Activated T-cell treated with anti-CD3 and anti-CD28 coated beads, Interleukin-2, amount 50 U/mL, for 48 hours (primary cell): ENCODE data around the gene PPP1R14B.

Source experiments
- DNase-seq, 2 experiments: peaks; one replicate each; pipeline ENCODE4 v3.0.0-alpha.2; 2020

PPP1R14B gene

GRCh38 chr11:64229744-64230170 lies 17.0 kb downstream of the PPP1R14B start:
- no peak for DNase-seq

DNA sequence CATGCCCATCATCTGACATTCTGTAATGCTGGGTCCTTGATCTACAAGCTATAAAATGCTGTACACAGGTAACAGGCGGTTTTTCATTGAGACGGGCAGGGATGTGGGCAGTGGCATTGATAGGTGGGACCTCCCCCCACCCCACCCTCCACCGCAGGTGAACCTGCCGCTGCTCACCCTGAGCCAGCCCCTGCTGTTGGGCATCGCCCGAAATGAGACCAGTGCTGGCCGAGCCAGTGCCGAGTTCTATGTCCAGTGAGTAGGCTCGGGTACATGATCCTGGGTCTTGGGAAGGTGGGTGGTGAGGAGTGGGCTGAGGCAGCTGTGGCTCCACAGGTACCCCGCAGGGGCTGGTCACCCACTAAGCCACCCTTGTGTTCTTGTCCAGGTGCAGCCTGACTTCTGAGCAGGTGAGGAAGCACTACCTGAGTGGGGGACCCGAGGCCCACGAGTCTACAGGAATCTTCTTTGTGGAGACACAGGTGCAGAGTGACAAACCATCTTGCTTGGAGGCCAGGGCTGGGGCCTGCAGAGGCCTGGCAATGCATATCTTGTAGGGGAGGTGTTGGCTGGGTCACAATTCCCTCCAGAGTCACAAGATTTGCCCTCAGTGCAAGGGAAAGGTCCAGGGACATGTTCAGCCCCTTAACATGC lies 17.5 kb downstream of the PPP1R14B start:
- no peak for DNase-seq

- no peak for DNase-seq
Observed at GRCh38 chr11:64227405-64227956, 19.3 kb downstream of the PPP1R14B start.

DNA sequence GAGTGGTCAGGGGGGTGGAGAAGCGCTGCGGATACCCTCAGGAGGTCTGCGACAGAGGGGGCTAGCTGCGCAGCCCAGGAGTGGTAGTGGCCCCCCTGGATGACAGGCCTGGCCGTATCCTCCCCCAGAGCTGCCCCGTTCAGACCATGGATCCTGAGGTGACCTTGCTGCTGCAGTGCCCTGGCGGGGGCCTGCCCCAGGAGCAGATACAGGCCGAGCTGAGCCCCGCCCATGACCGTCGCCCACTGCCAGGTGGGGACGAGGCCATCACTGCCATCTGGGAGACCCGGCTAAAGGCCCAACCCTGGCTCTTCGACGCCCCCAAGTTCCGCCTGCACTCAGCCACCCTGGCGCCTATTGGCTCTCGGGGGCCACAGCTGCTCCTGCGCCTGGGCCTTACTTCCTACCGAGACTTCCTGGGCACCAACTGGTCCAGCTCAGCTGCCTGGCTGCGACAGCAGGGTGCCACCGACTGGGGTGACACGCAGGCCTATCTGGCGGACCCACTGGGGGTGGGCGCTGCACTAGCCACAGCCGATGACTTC lies 20.2 kb downstream of the PPP1R14B start:
- DNase-seq, result peak; percentile 76 to 80

- peak; percentile 98 for DNase-seq
Observed at GRCh38 chr11:64225608-64226506, 20.9 kb downstream of the PPP1R14B start, which contains the start of the genes NUDT22 and TRPT1. Gene NUDT22, plus strand, starts transcription at chr11:64226274. Its CDS starts 379 bp downstream, at chr11:64226653. Gene TRPT1, minus strand, starts transcription at chr11:64226186. Its CDS starts 326 bp downstream, at chr11:64225860.

DNA sequence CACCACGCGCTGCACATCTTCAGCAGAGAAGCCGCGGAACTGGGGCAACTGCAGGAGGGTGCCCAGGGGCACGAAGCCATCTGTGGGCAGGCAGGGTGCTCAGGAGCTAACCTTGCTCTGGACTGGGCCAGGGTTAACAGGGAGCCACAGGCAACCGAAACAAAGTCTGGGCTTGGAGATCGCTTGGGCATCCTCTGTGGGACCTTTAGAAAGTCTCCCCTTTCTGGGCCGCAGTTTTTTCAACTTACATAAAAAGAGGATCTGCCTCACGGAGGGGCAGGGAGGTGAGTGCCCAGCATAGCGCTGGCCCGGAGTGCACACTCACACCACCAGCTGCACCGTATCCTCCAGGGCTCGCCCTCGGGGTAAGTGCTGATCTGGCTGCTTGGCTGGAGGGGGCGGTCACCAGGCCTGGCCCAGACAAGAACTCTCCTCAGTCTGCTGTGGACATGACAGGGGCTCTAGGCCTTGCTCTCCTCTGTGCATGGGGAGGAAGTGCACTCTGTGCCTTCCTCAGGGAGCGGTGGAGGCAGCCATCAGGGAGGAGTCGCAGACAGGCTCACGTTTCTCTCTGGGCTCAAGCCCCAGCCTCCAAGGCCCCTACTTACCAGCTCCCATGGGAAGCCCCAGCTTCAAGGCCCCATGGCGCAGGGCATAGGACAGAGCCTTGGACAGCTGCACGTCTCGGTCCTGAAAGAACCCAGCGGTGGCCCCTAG lies 21.7 kb downstream of the PPP1R14B start:
- peak in 1 of 2 experiments; percentile 45 for DNase-seq

- DNase-seq, result no peak
Observed at GRCh38 chr11:64224151-64224890, 22.4 kb downstream of the PPP1R14B start.

DNA sequence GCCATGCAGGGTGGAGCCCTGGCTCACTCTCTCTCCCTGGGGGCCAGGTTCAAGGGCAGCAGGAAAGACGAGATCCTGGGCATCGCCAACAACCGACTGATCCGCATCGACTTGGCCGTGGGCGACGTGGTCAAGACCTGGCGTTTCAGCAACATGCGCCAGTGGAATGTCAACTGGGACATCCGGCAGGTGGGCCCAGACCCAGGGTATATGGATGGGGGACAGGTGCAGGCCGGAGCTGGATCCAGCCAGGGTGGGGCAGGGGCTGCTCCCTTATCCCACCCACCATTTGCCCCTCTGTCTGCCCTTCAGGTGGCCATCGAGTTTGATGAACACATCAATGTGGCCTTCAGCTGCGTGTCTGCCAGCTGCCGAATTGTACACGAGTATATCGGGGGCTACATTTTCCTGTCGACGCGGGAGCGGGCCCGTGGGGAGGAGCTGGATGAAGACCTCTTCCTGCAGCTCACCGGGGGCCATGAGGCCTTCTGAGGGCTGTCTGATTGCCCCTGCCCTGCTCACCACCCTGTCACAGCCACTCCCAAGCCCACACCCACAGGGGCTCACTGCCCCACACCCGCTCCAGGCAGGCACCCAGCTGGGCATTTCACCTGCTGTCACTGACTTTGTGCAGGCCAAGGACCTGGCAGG lies 23.6 kb downstream of the PPP1R14B start:
- no peak for DNase-seq

GRCh38 chr11:64222651-64223000 lies 24.1 kb downstream of the PPP1R14B start:
- no peak for DNase-seq

- DNase-seq, result no peak
Observed at GRCh38 chr11:64220798-64221197, 25.9 kb downstream of the PPP1R14B start.

GRCh38 chr11:64220271-64220670 lies 26.5 kb downstream of the PPP1R14B start:
- DNase-seq, result no peak

GRCh38 chr11:64219755-64220154 lies 27.0 kb downstream of the PPP1R14B start:
- DNase-seq, result no peak

DNA sequence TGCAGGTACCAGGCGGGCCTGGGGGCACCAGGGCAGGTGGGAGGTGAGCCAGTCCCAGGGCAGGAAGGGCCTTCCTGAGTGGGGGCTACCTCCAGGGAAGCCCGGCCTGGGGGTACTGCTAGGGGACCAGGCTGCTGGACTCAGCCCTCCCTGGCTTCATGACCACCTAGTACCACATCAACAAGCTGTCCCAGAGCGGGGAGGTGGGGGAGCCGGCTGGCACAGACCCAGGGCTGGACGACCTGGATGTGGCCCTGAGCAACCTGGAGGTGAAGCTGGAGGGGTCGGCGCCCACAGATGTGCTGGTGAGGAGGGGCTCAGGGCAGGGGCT lies 27.4 kb downstream of the PPP1R14B start:
- no peak for DNase-seq

DNA sequence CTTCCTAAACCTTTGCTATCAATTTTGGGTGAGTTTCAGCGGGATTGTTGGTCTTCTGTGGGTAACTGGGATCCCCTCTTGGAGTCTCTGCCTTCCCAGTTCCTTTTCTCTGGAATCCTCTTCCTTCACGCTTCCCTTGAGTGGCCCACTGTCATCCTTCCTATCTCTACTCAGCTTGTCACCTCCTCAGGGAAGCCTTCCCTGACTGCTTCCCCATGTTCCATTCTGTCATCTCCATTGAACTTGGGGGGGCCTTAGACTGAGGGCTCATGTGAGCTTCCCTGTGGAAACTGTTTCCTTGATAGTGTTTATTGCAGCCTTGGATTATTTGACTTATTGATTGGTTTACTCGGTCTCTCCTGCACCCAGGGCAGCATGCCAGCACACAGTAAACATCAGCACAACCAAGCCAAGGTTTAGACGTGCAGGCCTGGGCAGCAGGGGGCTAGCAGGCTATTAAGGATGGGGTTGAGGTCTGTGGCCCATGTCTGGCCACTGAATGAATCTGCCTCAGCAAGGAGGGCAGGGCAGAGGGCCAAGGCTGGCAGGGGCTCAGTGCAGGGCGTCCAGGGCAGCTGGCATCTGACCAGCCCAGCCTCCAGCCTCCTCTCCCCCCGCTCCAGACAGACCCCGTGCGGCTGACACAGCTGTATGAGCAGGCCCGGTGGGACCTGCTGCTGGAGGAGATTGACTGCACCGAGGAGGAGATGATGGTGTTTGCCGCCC lies 28.0 kb downstream of the PPP1R14B start:
- no peak for DNase-seq

DNA sequence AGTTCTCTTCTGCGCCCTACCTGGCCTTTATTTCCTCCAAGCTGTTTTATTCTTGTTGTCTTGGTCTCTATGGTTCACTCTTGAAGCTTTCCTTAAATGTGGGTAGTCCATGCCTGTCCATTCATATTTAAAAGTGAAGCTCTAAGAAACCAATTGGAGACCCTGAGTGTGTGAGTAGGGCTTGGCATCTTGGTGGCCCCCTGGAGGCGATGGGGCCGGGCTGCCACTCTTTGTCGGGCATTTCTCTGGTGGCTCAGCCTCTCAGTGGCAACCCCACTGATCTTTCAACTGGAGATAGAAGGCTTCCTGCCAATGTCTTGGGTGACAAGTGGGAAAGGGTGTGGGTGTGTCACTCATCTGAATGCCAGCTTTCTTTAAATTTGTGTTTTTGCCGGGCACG lies 29.9 kb downstream of the PPP1R14B start:
- no peak for DNase-seq

DNA sequence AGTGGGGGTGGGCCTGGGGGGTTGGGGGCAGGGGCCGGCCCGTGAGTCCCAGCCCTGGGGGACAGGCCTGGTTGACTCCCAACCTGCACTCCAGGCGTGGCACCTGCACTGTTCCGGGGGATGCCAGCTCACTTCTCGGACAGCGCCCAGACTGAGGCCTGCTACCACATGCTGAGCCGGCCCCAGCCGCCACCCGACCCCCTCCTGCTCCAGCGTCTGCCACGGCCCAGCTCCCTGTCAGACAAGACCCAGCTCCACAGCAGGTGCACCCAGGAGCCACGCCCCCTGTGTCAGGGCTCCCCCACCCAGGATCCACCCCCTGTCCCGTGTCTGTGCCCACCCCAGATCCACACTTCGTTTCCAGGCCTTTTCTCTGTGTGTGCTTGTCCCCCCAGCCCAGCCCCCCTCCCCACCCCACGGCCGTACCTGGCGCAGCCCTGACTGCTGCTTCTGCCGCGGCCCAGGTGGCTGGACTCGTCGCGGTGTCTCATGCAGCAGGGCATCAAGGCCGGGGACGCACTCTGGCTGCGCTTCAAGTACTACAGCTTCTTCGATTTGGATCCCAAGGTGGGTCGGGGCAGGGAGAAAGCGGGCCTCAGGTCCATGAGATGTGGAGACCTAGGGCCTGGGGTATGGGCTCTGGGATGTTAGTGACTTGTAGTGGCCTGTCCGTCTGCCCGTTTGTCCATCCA lies 35.4 kb downstream of the PPP1R14B start:
- no peak for DNase-seq

DNA sequence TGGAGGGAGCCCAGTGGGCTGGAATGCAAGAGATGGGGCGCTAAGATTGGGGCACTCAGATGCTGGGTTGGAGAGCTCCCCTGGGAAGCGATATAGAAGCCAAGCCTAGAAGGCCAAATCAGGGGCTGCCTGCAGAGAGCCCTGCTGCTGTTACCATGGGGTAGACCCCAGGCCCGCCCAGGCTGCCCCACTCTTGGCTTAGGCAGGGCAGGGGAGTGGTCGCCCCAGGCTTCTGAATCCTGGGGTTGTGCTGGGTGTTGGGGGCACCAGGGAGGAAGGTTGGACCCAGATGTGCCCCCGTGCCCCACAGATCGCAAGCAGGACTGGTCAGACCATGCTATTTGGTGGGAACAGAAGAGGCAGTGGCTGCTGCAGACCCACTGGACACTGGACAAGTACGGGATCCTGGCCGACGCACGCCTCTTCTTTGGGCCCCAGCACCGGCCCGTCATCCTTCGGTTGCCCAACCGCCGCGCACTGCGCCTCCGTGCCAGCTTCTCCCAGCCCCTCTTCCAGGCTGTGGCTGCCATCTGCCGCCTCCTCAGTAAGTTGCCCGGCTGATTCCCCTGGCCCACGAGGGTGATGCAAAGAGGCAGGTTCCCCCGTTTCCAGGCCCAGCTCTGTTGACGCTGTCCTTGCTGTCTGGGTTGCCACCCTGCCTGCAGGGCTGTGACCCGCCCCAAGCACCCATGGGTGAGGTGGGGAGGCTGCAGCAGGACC lies 36.3 kb downstream of the PPP1R14B start:
- no peak for DNase-seq

- DNase-seq, result no peak
Observed at GRCh38 chr11:64209563-64209843, 37.2 kb downstream of the PPP1R14B start.

DNA sequence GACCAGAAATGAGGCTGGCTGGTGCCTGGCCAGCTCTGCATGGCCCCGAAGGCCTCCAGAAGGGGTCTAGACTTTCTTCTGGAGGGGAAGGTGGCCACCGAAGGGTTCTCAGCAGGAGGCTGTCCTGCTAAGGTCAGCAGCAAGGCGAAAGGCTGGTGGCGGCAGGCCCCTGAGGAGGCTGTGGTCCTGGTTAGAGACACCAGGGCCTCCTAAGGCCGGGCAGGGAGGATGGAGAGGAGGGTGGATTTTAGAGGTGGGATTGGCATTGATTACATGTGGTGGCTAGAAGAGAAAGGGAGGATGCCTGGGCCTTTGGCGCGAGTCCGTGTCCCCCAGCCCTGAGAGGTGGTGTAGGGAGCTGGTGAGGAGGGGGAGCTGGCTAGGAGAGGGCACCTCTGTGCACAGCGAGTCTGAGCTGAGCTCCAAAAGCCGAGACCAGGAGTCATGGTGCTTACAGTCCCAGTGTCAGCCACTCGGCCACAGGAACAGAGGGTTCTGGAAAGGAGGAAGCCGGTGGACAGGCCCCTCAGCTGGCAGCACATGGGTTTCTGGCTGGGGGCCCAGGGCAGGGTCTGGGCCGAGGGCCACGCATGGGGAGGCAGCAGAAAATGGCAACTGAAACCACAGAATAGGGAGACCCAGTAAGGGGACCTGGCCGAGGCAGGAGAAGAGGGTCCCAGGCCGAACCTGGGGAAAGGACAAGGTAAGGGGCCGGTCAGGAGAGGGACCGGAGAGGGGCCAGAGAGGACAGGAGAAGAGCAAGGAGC lies 37.8 kb downstream of the PPP1R14B start:
- no peak for DNase-seq
